CD14-positive monocyte (primary cell): ENCODE data around the gene PHF12. TPM values are rescaled to one million over a fixed set of nuclear protein-coding genes. Genes with fewer than 3 reads are reported as not detected.

ENCODE experiments used
- DNase-seq, 3 donors: peaks; one replicate each; pipeline ENCODE4 v3.0.0-alpha.2; 2011 to 2022
- H2AFZ ChIP-seq: 2 replicates; pipeline ENCODE4 v1.6.0; 2012; ENCODE audit warnings: mild to moderate bottlenecking, low read depth, low read length, inconsistent platforms; ENCODE audit not compliant: insufficient read depth, poor library complexity, severe bottlenecking
- H3K27ac ChIP-seq, 2 donors: 1 replicate in 1 of 2; 2 replicates in 1 of 2; pipeline ENCODE4 v1.5.1; 2012 to 2013; ENCODE audit warnings: low read length in 2 of 2, control low read depth in 1 of 2, inconsistent platforms in 1 of 2, low read depth in 1 of 2, mild to moderate bottlenecking in 1 of 2
- H3K27me3 ChIP-seq, 2 donors: one replicate each; pipeline versions ENCODE4 v1.6.0 to v1.6.1; 2011 to 2013; ENCODE audit warnings: low read length in 2 of 2; ENCODE audit not compliant: control insufficient read depth in 2 of 2, insufficient read depth in 2 of 2
- H3K36me3 ChIP-seq, 2 donors: replicated peaks in 1 of 2; 1 replicate in 1 of 2; 2 replicates in 1 of 2; pipeline versions ENCODE4 v1.5.1 to v1.6.1; 2012 to 2013; ENCODE audit warnings: low read length in 2 of 2, control low read depth in 1 of 2, inconsistent platforms in 1 of 2, mild to moderate bottlenecking in 1 of 2; ENCODE audit not compliant: insufficient read depth in 2 of 2, control insufficient read depth in 1 of 2
- H3K4me1 ChIP-seq, 2 donors: 1 replicate in 1 of 2; 2 replicates in 1 of 2; pipeline versions ENCODE4 v1.5.1 to v1.6.1; 2012 to 2013; ENCODE audit warnings: low read length in 2 of 2, control low read depth in 1 of 2, inconsistent platforms in 1 of 2, mild to moderate bottlenecking in 1 of 2, moderate library complexity in 1 of 2; ENCODE audit not compliant: insufficient read depth in 2 of 2, control insufficient read depth in 1 of 2
- H3K4me2 ChIP-seq: replicated peaks from 2 replicates; pipeline ENCODE3; 2012; ENCODE audit warnings: low read length, moderate library complexity, mild to moderate bottlenecking; ENCODE audit not compliant: poor library complexity, severe bottlenecking; ENCODE audit errors: extremely low read depth
- H3K4me3 ChIP-seq, 3 experiments: fragments of 200-600 bp in 1 of 3; sonication (generic) in 1 of 3; replicated peaks in 1 of 3; 1 replicate in 2 of 3; 2 replicates in 1 of 3; pipeline ENCODE4 v1.5.1; 2011 to 2013; ENCODE audit warnings: low read length in 3 of 3, mild to moderate bottlenecking in 3 of 3, control low read depth in 2 of 3, low read depth in 2 of 3, inconsistent platforms in 1 of 3, moderate library complexity in 1 of 3
- H3K79me2 ChIP-seq: 2 replicates; pipeline ENCODE4 v1.6.0; 2012; ENCODE audit warnings: mild to moderate bottlenecking, control low read depth, inconsistent platforms, low read length, moderate library complexity; ENCODE audit not compliant: insufficient read depth
- H3K9ac ChIP-seq: 2 replicates; pipeline ENCODE4 v1.6.0; 2017; ENCODE audit warnings: low read length, mild to moderate bottlenecking; ENCODE audit not compliant: insufficient read depth, poor library complexity, severe bottlenecking
- H3K9me3 ChIP-seq, 2 donors: replicated peaks in 1 of 2; 1 replicate in 1 of 2; 2 replicates in 1 of 2; pipeline versions ENCODE4 v1.5.1 to v1.6.1; 2012 to 2013; ENCODE audit warnings: low read length in 2 of 2, control low read depth in 1 of 2; ENCODE audit not compliant: control insufficient read depth in 1 of 2, insufficient read depth in 1 of 2
- H4K20me1 ChIP-seq: 2 replicates; pipeline ENCODE4 v1.6.0; 2012; ENCODE audit warnings: mild to moderate bottlenecking, low read length, control low read depth, moderate library complexity; ENCODE audit not compliant: insufficient read depth
- H3K27ac Mint-ChIP-seq, 7 donors: one replicate each; pipeline ENCODE4 v1.8.0; 2020; ENCODE audit warnings: mild to moderate bottlenecking in 7 of 7, mixed read lengths in 7 of 7, moderate library complexity in 6 of 7, inconsistent platforms in 2 of 7
- H3K27me3 Mint-ChIP-seq, 3 donors: one replicate each; pipeline ENCODE4 v1.8.0; 2021 to 2022; ENCODE audit warnings: low read depth in 3 of 3, mild to moderate bottlenecking in 3 of 3, mixed read lengths in 3 of 3, moderate library complexity in 3 of 3, inconsistent platforms in 1 of 3
- H3K36me3 Mint-ChIP-seq, 2 donors: one replicate each; pipeline ENCODE4 v1.8.0; 2020; ENCODE audit warnings: mixed read lengths in 2 of 2, inconsistent platforms in 1 of 2, mild to moderate bottlenecking in 1 of 2
- H3K4me1 Mint-ChIP-seq: one replicate; pipeline ENCODE4 v1.8.0; 2020; ENCODE audit warnings: mild to moderate bottlenecking, mixed read lengths
- H3K4me3 Mint-ChIP-seq, 2 donors: one replicate each; pipeline ENCODE4 v1.8.0; 2020; ENCODE audit warnings: mild to moderate bottlenecking in 2 of 2, mixed read lengths in 2 of 2, moderate library complexity in 1 of 2
- H3K9me3 Mint-ChIP-seq, 7 donors: one replicate each; pipeline ENCODE4 v1.8.0; 2020 to 2022; ENCODE audit warnings: mixed read lengths in 7 of 7, mild to moderate bottlenecking in 6 of 7, moderate library complexity in 6 of 7, inconsistent platforms in 2 of 7
- CTCF ChIP-seq: fragments of 200-600 bp; IDR thresholded peaks from one replicate; pipeline ENCODE4 v1.8.0; 2022; ENCODE audit warnings: antibody characterized with exemption, mild to moderate bottlenecking
- WGBS: methylation state at CpG from one replicate; pipeline ENCODE4 v1.1.5; 2013; ENCODE audit warnings: missing lambda C conversion rate; ENCODE audit not compliant: insufficient coverage; 5-methylcytosine and 5-hydroxymethylcytosine counted together
- intact Hi-C, 2 donors: fragments of 100-400 bp; cut with micrococcal nuclease; formaldehyde crosslinking; loops; one replicate each; pipeline versions ENCODE4 v1.15.0 to v1.15.1; 2023
- polyA plus RNA-seq, 3 donors: library from polyadenylated mRNA; depleted of rRNA in 1 of 3; unstranded in 2 of 3; stranded (reverse) in 1 of 3; fragments of 300-500 nt in 2 of 3; fragments of >200 nt in 1 of 3; fragmentation: Illumina TruSeq in 2 of 3; gene quantifications; 1 replicate in 2 of 3; 2 replicates in 1 of 3; pipeline ENCODE4 v1.2.3, GENCODE V29; 2012 to 2021

PHF12 gene
- polyA plus RNA-seq, 3 donors, result 1.4 to 62.5 (median 2.5) TPM

GRCh38 chr17:28882154-28882895, 69.0 kb downstream of the PHF12 start:
- no peak overlapping the region for H2AFZ ChIP-seq
- no peak overlapping the region for H3K4me2 ChIP-seq
- H3K4me3 ChIP-seq, result no peak overlapping the region
- no peak for DNase-seq
- no peaks in the 10 kb centered on the region for H3K9me3 ChIP-seq
- H3K36me3 ChIP-seq, result peaks cover 84 to 96% of the 10 kb centered on the region in 2 donors
- Mint-ChIP-seq H3K27me3 (peaks cover 0 to 2% (median 0%) of the 10 kb centered on the region in 3 donors), H3K36me3 (peaks cover 83 to 91% of the 10 kb centered on the region in 2 donors), H3K9me3 (peaks cover 0 to 2% (median 0%) of the 10 kb centered on the region in 7 donors), H3K27ac (peak overlapping the region in 2 of 7 donors; percentile 54 to 79), H3K4me1 (peaks cover 2% of the 10 kb centered on the region), H3K4me3 (no peak overlapping the region)
- intact Hi-C loops, result no loop called here
- H3K79me2 ChIP-seq, result peaks cover 16% of the 10 kb centered on the region
- no peak overlapping the region for H3K27ac ChIP-seq
- H4K20me1 ChIP-seq, result peaks cover 85% of the 10 kb centered on the region
- no peaks in the 10 kb centered on the region for H3K27me3 ChIP-seq
- H3K4me1 ChIP-seq, result no peaks in the 10 kb centered on the region
- no peak overlapping the region for H3K9ac ChIP-seq
- TF ChIP-seq CTCF, result no peak
- WGBS, result 98% methylated on average over 8 of the region's 18 CpGs

GRCh38 chr17:28881533-28882056, 69.7 kb downstream of the PHF12 start:
- 98% methylated on average over 15 of the region's 17 CpGs for WGBS
- TF ChIP-seq CTCF, result no peak

More at GRCh38 chr17:28881533-28882056, 69.7 kb downstream of the PHF12 start:
- peaks cover 0 to 2% (median 0%) of the 10 kb centered on the region in 7 donors for H3K9me3 Mint-ChIP-seq
- H3K36me3 ChIP-seq, result peaks cover 79 to 88% of the 10 kb centered on the region in 2 donors
- H3K27ac ChIP-seq, result no peak overlapping the region
- peaks cover 2% of the 10 kb centered on the region for H3K4me1 Mint-ChIP-seq
- no peak overlapping the region for H3K4me2 ChIP-seq
- no peaks in the 10 kb centered on the region for H3K4me1 ChIP-seq
- peaks cover 0 to 2% (median 0%) of the 10 kb centered on the region in 3 donors for H3K27me3 Mint-ChIP-seq
- H3K9ac ChIP-seq, result no peak overlapping the region
- H3K36me3 Mint-ChIP-seq, result peaks cover 81 to 83% of the 10 kb centered on the region in 2 donors
- H3K4me3 Mint-ChIP-seq, result no peak overlapping the region
- no peak overlapping the region for H2AFZ ChIP-seq
- peaks cover 9% of the 10 kb centered on the region for H3K79me2 ChIP-seq
- H3K4me3 ChIP-seq, result no peak overlapping the region
- peak overlapping the region in 1 of 7 donors; percentile 79 for H3K27ac Mint-ChIP-seq
- H3K9me3 ChIP-seq, result no peaks in the 10 kb centered on the region
- no peak for DNase-seq
- H3K27me3 ChIP-seq, result no peaks in the 10 kb centered on the region
- intact Hi-C loops, result no loop called here
- H4K20me1 ChIP-seq, result peaks cover 78% of the 10 kb centered on the region
